ENCODE data around the gene SMARCA2.

Gene SMARCA2

GRCh38 chr9:2170722-2171121 lies 155.6 kb downstream of the SMARCA2 start:
- no peaks in the 10 kb centered on the region for H3K27me3 ChIP-seq (replicated peaks in 2 of 5; ENCODE audit: control insufficient read depth in 4 of 5, insufficient read depth in 5 of 5, low read length in 4 of 5)
- 84% methylated on average over 6 of the region's 6 CpGs for WGBS (ENCODE audit: insufficient coverage)
- H3K27ac ChIP-seq (ENCODE audit: insufficient read depth in 1 of 2, low read depth in 1 of 2, low read length in 2 of 2, poor library complexity in 1 of 2, severe bottlenecking in 2 of 2): no peak overlapping the region
- peaks cover 0 to 9% (median 0%) of the 10 kb centered on the region in 5 experiments for H3K9me3 ChIP-seq (ENCODE audit: control extremely low read depth in 1 of 5, control insufficient read depth in 4 of 5, insufficient read depth in 2 of 5, low read depth in 1 of 5, low read length in 4 of 5)
- no peak for DNase-seq
- CTCF ChIA-PET: interaction anchor here (11.6 to 16.1 kb wide), 3 partner anchors 8 to 43 kb away, joined by 99 to 272 read pairs (median 189); no protein-coding TSS in a partner anchor
- peaks cover 15 to 68% (median 37%) of the 10 kb centered on the region in 4 experiments for H3K36me3 ChIP-seq (ENCODE audit: control insufficient read depth in 4 of 4, insufficient read depth in 4 of 4, low read length in 3 of 4)
- peaks cover 0 to 6% (median 0%) of the 10 kb centered on the region in 4 experiments for H3K4me1 ChIP-seq (ENCODE audit: control extremely low read depth in 1 of 4, control insufficient read depth in 4 of 4, insufficient read depth in 4 of 4, low read length in 3 of 4)
- POLR2A ChIA-PET: no interaction called here
- H3K4me3 ChIP-seq (ENCODE audit: control insufficient read depth in 1 of 7, extremely low read depth in 1 of 7, insufficient read depth in 4 of 7, low read depth in 2 of 7, low read length in 6 of 7): no peak overlapping the region

DNA sequence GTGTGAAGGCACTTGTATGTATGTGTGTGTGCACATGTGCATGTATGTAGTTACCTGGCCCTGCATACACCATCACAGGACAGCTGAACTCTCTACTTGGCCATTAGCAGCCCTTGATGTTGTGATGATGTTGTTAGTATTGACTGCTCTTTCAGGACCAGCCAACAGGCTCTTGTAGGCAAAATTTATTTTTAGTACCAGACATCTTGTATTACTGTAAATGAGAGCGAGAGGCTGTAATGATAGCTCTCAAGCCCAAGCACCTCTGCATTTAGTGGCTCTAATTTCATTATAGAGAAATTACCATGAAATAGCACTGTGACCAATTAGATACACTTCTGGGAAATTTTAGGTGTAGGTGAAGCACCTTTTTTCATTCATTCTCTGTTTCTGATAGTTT lies 158.0 kb downstream of the SMARCA2 start:
- POLR2A ChIA-PET: interaction anchor here (0.6 kb wide), 1 partner anchor 108 kb away, joined by 3 read pairs; no protein-coding TSS in a partner anchor
- peaks cover 5 to 55% (median 25%) of the 10 kb centered on the region in 4 experiments for H3K36me3 ChIP-seq (ENCODE audit: control insufficient read depth in 4 of 4, insufficient read depth in 4 of 4, low read length in 3 of 4)
- H3K27me3 ChIP-seq (replicated peaks in 2 of 5; ENCODE audit: control insufficient read depth in 4 of 5, insufficient read depth in 5 of 5, low read length in 4 of 5): no peaks in the 10 kb centered on the region
- peaks cover 0 to 9% (median 0%) of the 10 kb centered on the region in 5 experiments for H3K9me3 ChIP-seq (ENCODE audit: control extremely low read depth in 1 of 5, control insufficient read depth in 4 of 5, insufficient read depth in 2 of 5, low read depth in 1 of 5, low read length in 4 of 5)
- peaks cover 0 to 9% (median 0%) of the 10 kb centered on the region in 4 experiments for H3K4me1 ChIP-seq (ENCODE audit: control extremely low read depth in 1 of 4, control insufficient read depth in 4 of 4, insufficient read depth in 4 of 4, low read length in 3 of 4)
- no CpG with 5 or more reads among the region's 1 CpG for WGBS (ENCODE audit: insufficient coverage)
- H3K27ac ChIP-seq (ENCODE audit: insufficient read depth in 1 of 2, low read depth in 1 of 2, low read length in 2 of 2, poor library complexity in 1 of 2, severe bottlenecking in 2 of 2): no peak overlapping the region
- no peak overlapping the region for H3K4me3 ChIP-seq (ENCODE audit: control insufficient read depth in 1 of 7, extremely low read depth in 1 of 7, insufficient read depth in 4 of 7, low read depth in 2 of 7, low read length in 6 of 7)
- CTCF ChIA-PET: interaction anchor here (2.6 to 16.1 kb wide), 4 partner anchors 6 to 45 kb away, joined by 12 to 272 read pairs (median 144); no protein-coding TSS in a partner anchor
- no peak for DNase-seq

DNA sequence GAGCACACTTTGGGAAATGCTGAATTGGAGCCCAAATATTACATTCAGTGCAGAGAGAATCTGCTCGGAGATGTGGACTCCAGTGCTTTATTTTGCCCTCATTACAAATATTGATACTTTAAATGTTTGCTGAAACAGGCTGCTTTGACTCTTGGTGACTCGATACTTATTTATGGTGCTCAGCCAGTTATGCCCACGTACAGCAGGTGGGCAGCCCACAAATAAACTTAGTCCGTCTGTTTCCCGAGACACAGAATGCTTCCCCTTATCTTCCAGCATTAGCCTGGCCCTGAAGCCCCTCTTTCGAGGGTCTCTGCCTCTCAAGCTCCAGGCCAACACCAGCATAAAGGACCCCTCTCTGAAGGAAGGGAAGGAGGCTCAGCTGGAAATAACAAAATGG lies 158.7 kb downstream of the SMARCA2 start:
- H3K27me3 ChIP-seq (replicated peaks in 2 of 5; ENCODE audit: control insufficient read depth in 4 of 5, insufficient read depth in 5 of 5, low read length in 4 of 5): no peaks in the 10 kb centered on the region
- peaks cover 0 to 9% (median 0%) of the 10 kb centered on the region in 5 experiments for H3K9me3 ChIP-seq (ENCODE audit: control extremely low read depth in 1 of 5, control insufficient read depth in 4 of 5, insufficient read depth in 2 of 5, low read depth in 1 of 5, low read length in 4 of 5)
- 92% methylated on average over 2 of the region's 6 CpGs for whole genome bisulfite sequencing (ENCODE audit: insufficient coverage)
- ChIA-PET CTCF (interaction anchor here (2.6 to 16.1 kb wide), 4 partner anchors 5 to 46 kb away, joined by 12 to 272 read pairs (median 144); no protein-coding TSS in a partner anchor), POLR2A (interaction anchor here (0.6 kb wide), 2 partner anchors 52 to 108 kb away, joined by 3 to 5 read pairs; no protein-coding TSS in a partner anchor)
- peaks cover 5 to 49% (median 24%) of the 10 kb centered on the region in 4 experiments for H3K36me3 ChIP-seq (ENCODE audit: control insufficient read depth in 4 of 4, insufficient read depth in 4 of 4, low read length in 3 of 4)
- H3K4me1 ChIP-seq (ENCODE audit: control extremely low read depth in 1 of 4, control insufficient read depth in 4 of 4, insufficient read depth in 4 of 4, low read length in 3 of 4): peaks cover 0 to 15% (median 0%) of the 10 kb centered on the region in 4 experiments
- DNase-seq: no peak
- no peak overlapping the region for H3K27ac ChIP-seq (ENCODE audit: insufficient read depth in 1 of 2, low read depth in 1 of 2, low read length in 2 of 2, poor library complexity in 1 of 2, severe bottlenecking in 2 of 2)
- H3K4me3 ChIP-seq (ENCODE audit: control insufficient read depth in 1 of 7, extremely low read depth in 1 of 7, insufficient read depth in 4 of 7, low read depth in 2 of 7, low read length in 6 of 7): no peak overlapping the region

- no peak for DNase-seq
- Histone ChIP-seq H3K4me1 (ENCODE audit: control extremely low read depth in 1 of 4, control insufficient read depth in 4 of 4, insufficient read depth in 4 of 4, low read length in 3 of 4) (peaks cover 0 to 17% (median 0%) of the 10 kb centered on the region in 4 experiments), H3K36me3 (ENCODE audit: control insufficient read depth in 4 of 4, insufficient read depth in 4 of 4, low read length in 3 of 4) (peaks cover 5 to 44% (median 20%) of the 10 kb centered on the region in 4 experiments), H3K4me3 (ENCODE audit: control insufficient read depth in 1 of 7, extremely low read depth in 1 of 7, insufficient read depth in 4 of 7, low read depth in 2 of 7, low read length in 6 of 7) (no peak overlapping the region), H3K9me3 (ENCODE audit: control extremely low read depth in 1 of 5, control insufficient read depth in 4 of 5, insufficient read depth in 2 of 5, low read depth in 1 of 5, low read length in 4 of 5) (peaks cover 0 to 9% (median 0%) of the 10 kb centered on the region in 5 experiments), H3K27ac (ENCODE audit: insufficient read depth in 1 of 2, low read depth in 1 of 2, low read length in 2 of 2, poor library complexity in 1 of 2, severe bottlenecking in 2 of 2) (no peak overlapping the region), H3K27me3 (replicated peaks in 2 of 5; ENCODE audit: control insufficient read depth in 4 of 5, insufficient read depth in 5 of 5, low read length in 4 of 5) (no peaks in the 10 kb centered on the region)
- CTCF ChIA-PET: interaction anchor here (2.6 to 16.1 kb wide), 3 partner anchors 14 to 47 kb away, joined by 12 to 272 read pairs (median 189); no protein-coding TSS in a partner anchor
- POLR2A ChIA-PET: interaction anchor here (0.6 kb wide), 1 partner anchor 53 kb away, joined by 5 read pairs; no protein-coding TSS in a partner anchor
- 100% methylated on average over 6 of the region's 7 CpGs for WGBS (ENCODE audit: insufficient coverage)
Measured at GRCh38 chr9:2174306-2174705, 159.2 kb downstream of the SMARCA2 start.

DNA sequence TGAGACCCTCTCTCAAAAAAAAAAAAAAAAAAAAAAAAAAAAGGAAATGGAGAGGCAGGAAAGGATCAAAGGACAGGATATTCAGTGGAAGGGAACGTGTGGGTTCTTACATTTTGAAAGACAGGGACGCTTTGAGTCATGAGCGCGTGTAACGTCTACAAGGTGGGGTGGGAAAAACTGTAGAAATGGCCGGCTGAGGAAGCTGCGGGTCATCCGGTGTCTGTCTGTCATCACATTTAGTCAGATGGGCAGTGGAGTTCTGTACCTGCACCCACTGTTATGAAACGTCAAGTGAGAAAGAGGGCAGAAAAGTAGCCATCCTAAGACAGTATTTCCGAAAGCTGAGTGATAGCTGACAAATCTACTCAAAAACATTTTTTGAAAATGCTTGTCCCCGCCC lies 159.8 kb downstream of the SMARCA2 start:
- no peaks in the 10 kb centered on the region for H3K27me3 ChIP-seq (replicated peaks in 2 of 5; ENCODE audit: control insufficient read depth in 4 of 5, insufficient read depth in 5 of 5, low read length in 4 of 5)
- peaks cover 0 to 17% (median 0%) of the 10 kb centered on the region in 4 experiments for H3K4me1 ChIP-seq (ENCODE audit: control extremely low read depth in 1 of 4, control insufficient read depth in 4 of 4, insufficient read depth in 4 of 4, low read length in 3 of 4)
- H3K36me3 ChIP-seq (ENCODE audit: control insufficient read depth in 4 of 4, insufficient read depth in 4 of 4, low read length in 3 of 4): peaks cover 2 to 40% (median 16%) of the 10 kb centered on the region in 4 experiments
- ChIA-PET CTCF (interaction anchor here (2.6 to 16.1 kb wide), 4 partner anchors 7 to 47 kb away, joined by 12 to 272 read pairs (median 144); no protein-coding TSS in a partner anchor), POLR2A (no interaction called here)
- DNase-seq: no peak
- no peak overlapping the region for H3K27ac ChIP-seq (ENCODE audit: insufficient read depth in 1 of 2, low read depth in 1 of 2, low read length in 2 of 2, poor library complexity in 1 of 2, severe bottlenecking in 2 of 2)
- H3K4me3 ChIP-seq (ENCODE audit: control insufficient read depth in 1 of 7, extremely low read depth in 1 of 7, insufficient read depth in 4 of 7, low read depth in 2 of 7, low read length in 6 of 7): no peak overlapping the region
- H3K9me3 ChIP-seq (ENCODE audit: control extremely low read depth in 1 of 5, control insufficient read depth in 4 of 5, insufficient read depth in 2 of 5, low read depth in 1 of 5, low read length in 4 of 5): peaks cover 0 to 9% (median 0%) of the 10 kb centered on the region in 5 experiments
- 93% methylated on average over 9 of the region's 11 CpGs for WGBS (ENCODE audit: insufficient coverage)

- ChIA-PET CTCF (interaction anchor here (1.9 to 16.1 kb wide), 5 partner anchors 9 to 109 kb away, joined by 4 to 272 read pairs (median 99); no protein-coding TSS in a partner anchor), POLR2A (no interaction called here)
- no peak overlapping the region for H3K4me3 ChIP-seq (ENCODE audit: control insufficient read depth in 1 of 7, extremely low read depth in 1 of 7, insufficient read depth in 4 of 7, low read depth in 2 of 7, low read length in 6 of 7)
- peaks cover 2 to 24% (median 11%) of the 10 kb centered on the region in 4 experiments for H3K36me3 ChIP-seq (ENCODE audit: control insufficient read depth in 4 of 4, insufficient read depth in 4 of 4, low read length in 3 of 4)
- no CpG with 5 or more reads among the region's 2 CpGs for WGBS (ENCODE audit: insufficient coverage)
- H3K9me3 ChIP-seq (ENCODE audit: control extremely low read depth in 1 of 5, control insufficient read depth in 4 of 5, insufficient read depth in 2 of 5, low read depth in 1 of 5, low read length in 4 of 5): peaks cover 0 to 3% (median 0%) of the 10 kb centered on the region in 5 experiments
- H3K4me1 ChIP-seq (ENCODE audit: control extremely low read depth in 1 of 4, control insufficient read depth in 4 of 4, insufficient read depth in 4 of 4, low read length in 3 of 4): peaks cover 0 to 16% (median 0%) of the 10 kb centered on the region in 4 experiments
- no peak for DNase-seq
- no peak overlapping the region for H3K27ac ChIP-seq (ENCODE audit: insufficient read depth in 1 of 2, low read depth in 1 of 2, low read length in 2 of 2, poor library complexity in 1 of 2, severe bottlenecking in 2 of 2)
- no peaks in the 10 kb centered on the region for H3K27me3 ChIP-seq (replicated peaks in 2 of 5; ENCODE audit: control insufficient read depth in 4 of 5, insufficient read depth in 5 of 5, low read length in 4 of 5)
Measured at GRCh38 chr9:2177121-2177520, 162.0 kb downstream of the SMARCA2 start.
